ENCODE measurements around the gene LTA4H. TPM values are rescaled to one million over a fixed set of nuclear protein-coding genes. Genes with fewer than 3 reads are reported as not detected.
A peak's percentile ranks its signal among the peaks of the same experiment; 100 is the strongest.

LTA4H gene
- total and polyA plus RNA-seq, 10 of the 15 experiments (the other 5 are each of a cell fraction or from before 2014, with no cell fraction given): 43.9 to 106 (median 47.3) TPM

- POLR2A ChIA-PET: interaction anchor here (0.6 to 0.7 kb wide), 2 partner anchors 21 to 365 kb away, joined by 4 to 6 read pairs; no protein-coding TSS in a partner anchor
- Histone ChIP-seq H3K27ac (ENCODE audit: control insufficient read depth, insufficient read depth) (no peak overlapping the region), H3K4me1 (ENCODE audit: control insufficient read depth, insufficient read depth, low read length) (no peaks in the 10 kb centered on the region), H4K20me1 (ENCODE audit: control insufficient read depth, insufficient read depth) (no peaks in the 10 kb centered on the region), H3K9me3 (replicated peaks; ENCODE audit: control insufficient read depth, insufficient read depth, low read length) (no peaks in the 10 kb centered on the region), H2AFZ (ENCODE audit: control insufficient read depth, low read depth, low read length) (no peak overlapping the region; the same call in 1 of the 2 replicates), H3K79me2 (ENCODE audit: control insufficient read depth, insufficient read depth, low read length) (no peaks in the 10 kb centered on the region), H3K36me3 (ENCODE audit: control insufficient read depth in 2 of 2, insufficient read depth in 2 of 2, low read length in 1 of 2) (no peaks in the 10 kb centered on the region), H3K9ac (ENCODE audit: control insufficient read depth, insufficient read depth, low read length) (no peak overlapping the region), H3K27me3 (replicated peaks in 1 of 2; ENCODE audit: control insufficient read depth in 2 of 2, insufficient read depth in 2 of 2, low read length in 1 of 2) (no peaks in the 10 kb centered on the region), H3K4me3 (no peak overlapping the region), H3K4me2 (ENCODE audit: control insufficient read depth, insufficient read depth) (no peak overlapping the region)
- in situ Hi-C loops (cut with MboI): no loop called here
- intact Hi-C loops (cut with micrococcal nuclease; ENCODE audit: unreplicated experiment): loop anchor here (1.0 kb wide), 1 partner anchor 80 kb away; no protein-coding TSS in a partner anchor
- DNase-seq (ENCODE audit: low read depth, low spot score): peak; percentile 34
- CTCF ChIA-PET: interaction anchor here (0.6 to 6.8 kb wide), 52 partner anchors 8 to 518 kb away, joined by 3 to 116 read pairs (median 4); partner anchors contain the start of genes CCDC38, LTA4H and SNRPF
- no TSS peak for BruUV-seq (replicated peaks)
- SMC1A ChIA-PET (ENCODE audit: uncharacterized antibody, unreplicated experiment): interaction anchor here (0.6 to 3.7 kb wide), 23 partner anchors 9 to 884 kb away, joined by 3 to 51 read pairs (median 3); partner anchors contain the start of gene LTA4H
- peak; percentile 99 for ATAC-seq
- TF ChIP-seq IRF4 (IDR thresholded peaks at IDR 0.05; ENCODE audit: low read depth, low read length): 0 out of 2 replicates have a peak, but pooled peaks have one; percentile 34
- peak; percentile 29; the same call in 1 of the 2 replicates for TF ChIP-seq MXI1 (IDR thresholded peaks at IDR 0.05; ENCODE audit: low read depth, low read length)
- 0 out of 2 replicates have a peak, but pooled peaks have one; percentile 16 for TF ChIP-seq PKNOX1 (IDR thresholded peaks at IDR 0.05)
- TF ChIP-seq IKZF2 (IDR thresholded peaks at IDR 0.05): 0 out of 4 replicates have a peak, but pooled peaks of 1 of the 2 experiments have one; percentile 20
- no peak for TF ChIP-seq ZBED1 (IDR thresholded peaks at IDR 0.05; ENCODE audit: borderline replicate concordance)
- TF ChIP-seq ZNF24 (IDR thresholded peaks at IDR 0.05): 0 out of 2 replicates have a peak, but pooled peaks have one; percentile 26
- no peak for TF ChIP-seq DPF2 (IDR thresholded peaks at IDR 0.05)
- peak; percentile 31; the same call in 1 of the 2 replicates for TF ChIP-seq JUNB (IDR thresholded peaks at IDR 0.05)
- no peak for TF ChIP-seq GABPA (IDR thresholded peaks at IDR 0.05; ENCODE audit: low read depth)
- TF ChIP-seq RAD21 (IDR thresholded peaks at IDR 0.05; ENCODE audit: insufficient read depth, low read depth, low read length): peak; percentile 69
- peak; percentile 69 to 79 (median 73); a peak in 5 of 6 replicates for TF ChIP-seq CTCF (IDR thresholded peaks at IDR 0.05 in 2 of 3, conservative IDR thresholded peaks at IDR 0.05 in 1 of 3; ENCODE audit: control insufficient read depth in 2 of 3, extremely low read depth in 1 of 3, insufficient read depth in 1 of 3, low read depth in 3 of 3, low read length in 3 of 3)
- TF ChIP-seq SMAD5 (IDR thresholded peaks at IDR 0.05; ENCODE audit: low read depth): no peak
- 0 out of 2 replicates have a peak, but pooled peaks have one; percentile 29 for TF ChIP-seq RCOR1 (conservative IDR thresholded peaks at IDR 0.05; ENCODE audit: low read depth, low read length)
- no peak for TF ChIP-seq MEF2B (IDR thresholded peaks at IDR 0.05; ENCODE audit: partially characterized antibody, poor library complexity, severe bottlenecking)
- TF ChIP-seq E2F4 (IDR thresholded peaks at IDR 0.05; ENCODE audit: low read depth, low read length): 0 out of 2 replicates have a peak, but pooled peaks have one; percentile 17
- TF ChIP-seq SMC3 (IDR thresholded peaks at IDR 0.05; ENCODE audit: borderline replicate concordance, low read length): peak; percentile 57; the same call in 1 of the 2 replicates
- 0 out of 2 replicates have a peak, but pooled peaks have one; percentile 18 for TF ChIP-seq JUND (IDR thresholded peaks at IDR 0.05; ENCODE audit: low read depth, low read length)
- 0 out of 2 replicates have a peak, but pooled peaks have one; percentile 39 for TF ChIP-seq YY1 (IDR thresholded peaks at IDR 0.05; ENCODE audit: low read depth, low read length)
- FAIRE-seq: peak; percentile 98
- 32% methylated on average over 7 of the region's 7 CpGs for WGBS (ENCODE audit: insufficient coverage, insufficient replicate concordance, low lambda C conversion rate, missing lambda C conversion rate)
- RAD21 ChIA-PET (ENCODE audit: unreplicated experiment): interaction anchor here (0.6 to 3.5 kb wide), 13 partner anchors 10 to 585 kb away, joined by 3 to 39 read pairs (median 5); partner anchors contain the start of genes CCDC38 and LTA4H
Measured at GRCh38 chr12:95998611-95999286, 36.6 kb downstream of the LTA4H start.

Measured in GM12878 (cell line).